G401.6 (cell line): Measurements from ENCODE around the gene KIR2DL4.
"Not testable (repeated sequence)": the region's sequence is repeated elsewhere in the genome, so short reads cannot be mapped to it uniquely, and the experiment has no call there.

Experiments
- FAIRE-seq: peaks from 2 replicates; lab custom pipeline; 2012; peaks lifted over from hg19 to GRCh38; lab: Jason Lieb, UNC

The KIR2DL4 gene

GRCh38 chr19:54804571-54804970, 1.2 kb downstream of the KIR2DL4 start:
- FAIRE-seq, result no peak

GRCh38 chr19:54805665-54806515, 2.5 kb downstream of the KIR2DL4 start:
- FAIRE-seq, result no peak

- no peak for FAIRE-seq
Measured at GRCh38 chr19:54806516-54806838, 3.1 kb downstream of the KIR2DL4 start.

- FAIRE-seq, result not testable (repeated sequence)
Measured at GRCh38 chr19:54814571-54814970, 11.2 kb downstream of the KIR2DL4 start.

GRCh38 chr19:54816251-54816650, 12.8 kb downstream of the KIR2DL4 start, which contains the start of gene KIR3DL1:
TSS of gene KIR3DL1 (plus strand) at chr19:54816468.
- FAIRE-seq, result not testable (repeated sequence)

GRCh38 chr19:54817670-54818536, 14.5 kb downstream of the KIR2DL4 start:
- FAIRE-seq, result no peak

- not testable (repeated sequence) for FAIRE-seq
Measured at GRCh38 chr19:54824416-54824815, 21.0 kb downstream of the KIR2DL4 start.

GRCh38 chr19:54825326-54825725, 21.9 kb downstream of the KIR2DL4 start:
- FAIRE-seq, result not testable (repeated sequence)

GRCh38 chr19:54828064-54828463, 24.7 kb downstream of the KIR2DL4 start:
- FAIRE-seq, result not testable (repeated sequence)

- not testable (repeated sequence) for FAIRE-seq
Measured at GRCh38 chr19:54832496-54832895, 29.1 kb downstream of the KIR2DL4 start, which contains the start of gene KIR2DS4. TSS of gene KIR2DS4 (plus strand) at chr19:54832676.

- FAIRE-seq, result not testable (repeated sequence)
Measured at GRCh38 chr19:54835126-54835525, 31.7 kb downstream of the KIR2DL4 start.

- FAIRE-seq, result not testable (repeated sequence)
Measured at GRCh38 chr19:54837522-54837921, 34.1 kb downstream of the KIR2DL4 start.

- not testable (repeated sequence) for FAIRE-seq
Measured at GRCh38 chr19:54843171-54843570, 39.8 kb downstream of the KIR2DL4 start.

- FAIRE-seq, result not testable (repeated sequence)
Measured at GRCh38 chr19:54850061-54850640, 46.7 kb downstream of the KIR2DL4 start, which contains the start of gene KIR3DL2. TSS of gene KIR3DL2 (plus strand) at chr19:54850443. CDS start at chr19:54850476, 33 bp downstream.

GRCh38 chr19:54850930-54851329, 47.5 kb downstream of the KIR2DL4 start:
- no peak for FAIRE-seq

- no peak for FAIRE-seq
Measured at GRCh38 chr19:54851353-54851752, 47.9 kb downstream of the KIR2DL4 start.

GRCh38 chr19:54855241-54855640, 51.8 kb downstream of the KIR2DL4 start:
- not testable (repeated sequence) for FAIRE-seq

- FAIRE-seq, result not testable (repeated sequence)
Measured at GRCh38 chr19:54858476-54858875, 55.1 kb downstream of the KIR2DL4 start.

- not testable (repeated sequence) for FAIRE-seq
Measured at GRCh38 chr19:54859421-54859820, 56.0 kb downstream of the KIR2DL4 start.

- not testable (repeated sequence) for FAIRE-seq
Measured at GRCh38 chr19:54863459-54863858, 60.0 kb downstream of the KIR2DL4 start.
